Amygdala (tissue), 56 donors: ENCODE results near the gene PTTG2.

Experiments
- DNase-seq, 56 donors: peaks; one replicate each; lab custom pipeline; 2025; lab: John Stamatoyannopoulos, UW

Gene PTTG2

DNA sequence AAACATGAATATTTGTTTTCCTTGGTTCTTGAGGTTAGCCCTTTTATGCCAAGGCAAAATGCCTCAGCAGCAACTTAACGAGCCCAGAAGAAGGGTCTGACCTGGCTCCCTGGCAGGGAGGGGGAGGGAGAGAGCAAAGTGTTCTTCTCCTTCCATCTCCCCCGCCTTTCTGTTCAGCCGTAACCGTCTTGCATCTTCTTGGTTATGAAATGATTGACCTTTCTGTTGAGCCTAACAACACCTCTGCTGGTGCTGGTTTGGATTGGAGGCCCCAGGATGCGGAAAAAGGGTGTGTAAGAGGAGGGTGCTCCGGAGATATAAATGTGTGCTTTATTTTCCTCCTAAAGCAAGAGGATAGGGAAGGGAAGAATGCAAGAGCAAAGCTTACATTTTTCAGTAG, 44.7 kb downstream of the PTTG2 start:
- no peak for DNase-seq

DNA sequence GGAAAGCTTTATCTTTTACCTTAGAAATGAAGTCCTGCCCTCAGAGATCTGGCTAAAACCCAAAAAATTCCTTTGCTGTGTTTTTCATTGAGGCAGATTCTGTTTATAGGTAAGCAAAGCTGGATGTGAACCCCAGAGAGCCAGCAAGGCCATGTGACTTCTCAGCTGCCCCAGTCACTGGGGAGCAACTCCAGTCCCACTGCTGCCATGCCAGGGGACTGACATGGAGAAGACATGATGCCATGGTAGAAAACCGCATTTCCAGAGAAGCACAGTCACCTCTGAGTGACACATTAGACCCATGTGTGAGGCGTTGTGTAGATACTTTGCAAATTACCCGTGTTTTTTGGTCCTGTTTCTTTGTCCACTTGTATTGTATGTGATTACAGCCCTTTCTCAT, 45.4 kb downstream of the PTTG2 start:
- DNase-seq = no peak

DNA sequence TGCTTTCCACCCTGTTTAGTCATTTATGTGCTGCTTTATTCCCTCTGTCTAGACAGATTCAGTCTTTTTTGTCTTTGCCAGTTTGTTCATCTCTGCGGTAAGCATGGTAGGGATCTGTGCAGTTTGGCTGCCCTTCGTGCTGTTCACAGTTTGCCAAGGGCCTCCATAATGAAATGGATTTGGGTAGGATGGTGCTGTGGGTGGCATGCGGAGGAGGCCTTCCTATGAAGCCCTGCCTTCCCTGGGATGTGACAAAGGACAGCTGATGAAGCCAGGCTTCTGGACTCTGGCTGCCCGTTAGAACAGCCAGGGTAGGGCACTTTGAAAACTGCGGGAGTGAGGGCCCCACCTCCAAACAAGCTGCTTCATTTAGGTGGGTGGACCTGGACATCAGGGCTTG, 47.4 kb downstream of the PTTG2 start:
- no peak for DNase-seq

DNA sequence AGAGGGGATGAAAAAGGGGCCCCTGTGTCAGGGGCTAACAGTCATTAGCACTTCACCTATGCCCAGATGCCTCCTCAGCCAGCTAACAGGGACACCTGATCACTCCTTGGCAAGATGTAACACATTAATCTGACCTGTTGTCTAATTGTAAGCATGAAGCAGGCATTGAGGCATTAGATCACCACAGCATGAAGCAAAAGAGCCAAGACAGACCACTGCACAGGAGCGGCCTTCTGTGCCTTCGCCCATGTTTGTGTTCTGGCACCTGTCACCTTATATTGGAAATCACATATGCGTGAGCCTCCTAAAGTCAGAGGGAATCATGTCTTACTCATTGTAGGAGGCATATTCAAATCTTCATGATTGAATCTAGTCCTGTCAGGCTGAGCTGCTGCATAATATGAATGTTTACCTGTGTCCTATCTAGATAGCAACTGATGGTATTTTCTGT, 48.4 kb downstream of the PTTG2 start:
- DNase-seq = no peak

DNA sequence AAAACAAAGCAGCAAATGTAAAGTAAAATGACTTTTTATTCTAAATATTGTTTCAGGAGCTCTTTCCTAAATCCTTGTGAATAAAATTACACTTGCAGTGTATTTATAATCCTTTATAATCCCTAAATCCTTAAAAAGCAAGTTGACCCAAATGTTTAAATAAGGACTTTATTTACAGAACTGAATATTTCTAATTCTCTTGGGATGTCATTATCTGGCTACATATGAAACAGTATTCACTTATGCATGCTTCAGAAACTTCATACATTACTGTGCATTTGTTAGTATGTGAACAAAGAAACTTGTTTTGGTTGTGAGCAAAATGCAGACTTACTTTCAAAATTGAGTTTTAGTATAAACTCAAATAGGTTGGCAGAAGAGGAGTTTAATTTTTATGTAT, 49.2 kb downstream of the PTTG2 start:
- DNase-seq = no peak

DNA sequence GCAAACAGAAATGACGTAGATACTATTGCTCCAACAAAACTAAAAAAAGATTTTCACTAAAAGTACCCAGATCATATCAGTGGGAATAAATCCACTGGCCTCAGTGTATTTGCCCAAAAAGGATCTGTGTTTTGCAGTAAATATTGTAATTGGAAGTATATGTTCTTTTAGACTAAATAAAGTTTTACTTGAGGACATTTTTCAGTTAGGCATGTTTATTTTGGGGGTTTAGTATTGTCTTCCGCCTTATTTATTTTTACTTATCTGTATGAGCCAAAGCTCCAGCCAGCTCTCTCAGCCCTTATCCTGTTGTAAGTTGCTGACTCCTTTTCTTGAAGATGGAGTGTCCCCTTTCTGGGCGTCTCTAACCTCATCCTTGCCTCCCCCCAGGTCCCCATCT, 49.8 kb downstream of the PTTG2 start:
- no peak for DNase-seq
